A673 (cell line): ENCODE data around the gene TMEM170B.

ENCODE experiments used
- EZH2 ChIP-seq: fragments of 200-600 bp; sonication (generic); IDR thresholded peaks from 2 replicates; pipeline ENCODE4 v1.6.1; 2017; ENCODE audit warnings: borderline replicate concordance, low read depth, mild to moderate bottlenecking, mixed read lengths, antibody characterized with exemption, low read length; ENCODE audit not compliant: poor library complexity, severe bottlenecking
- TF ChIP-seq, protein P1 (sequence below): fragments of 300-800, 200-600 bp; sonication (generic); conservative IDR thresholded peaks from 2 replicates; pipeline ENCODE4 v1.5.1; 2017; ENCODE audit warnings: low read depth, mild to moderate bottlenecking, antibody characterized with exemption, low read length, moderate library complexity, mixed read lengths

GRCh38 chr6:11542863-11543262, 5.3 kb downstream of the TMEM170B start:
- no peak for TF ChIP-seq EZH2
- TF ChIP-seq, protein P1, sequence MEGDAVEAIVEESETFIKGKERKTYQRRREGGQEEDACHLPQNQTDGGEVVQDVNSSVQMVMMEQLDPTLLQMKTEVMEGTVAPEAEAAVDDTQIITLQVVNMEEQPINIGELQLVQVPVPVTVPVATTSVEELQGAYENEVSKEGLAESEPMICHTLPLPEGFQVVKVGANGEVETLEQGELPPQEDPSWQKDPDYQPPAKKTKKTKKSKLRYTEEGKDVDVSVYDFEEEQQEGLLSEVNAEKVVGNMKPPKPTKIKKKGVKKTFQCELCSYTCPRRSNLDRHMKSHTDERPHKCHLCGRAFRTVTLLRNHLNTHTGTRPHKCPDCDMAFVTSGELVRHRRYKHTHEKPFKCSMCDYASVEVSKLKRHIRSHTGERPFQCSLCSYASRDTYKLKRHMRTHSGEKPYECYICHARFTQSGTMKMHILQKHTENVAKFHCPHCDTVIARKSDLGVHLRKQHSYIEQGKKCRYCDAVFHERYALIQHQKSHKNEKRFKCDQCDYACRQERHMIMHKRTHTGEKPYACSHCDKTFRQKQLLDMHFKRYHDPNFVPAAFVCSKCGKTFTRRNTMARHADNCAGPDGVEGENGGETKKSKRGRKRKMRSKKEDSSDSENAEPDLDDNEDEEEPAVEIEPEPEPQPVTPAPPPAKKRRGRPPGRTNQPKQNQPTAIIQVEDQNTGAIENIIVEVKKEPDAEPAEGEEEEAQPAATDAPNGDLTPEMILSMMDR: no peak
